H1 (cell line): Measurements from ENCODE around the gene C14orf119. TPM values are rescaled to one million over a fixed set of nuclear protein-coding genes. Genes with fewer than 3 reads are reported as not detected.

Experiments used
- ASH2L ChIP-seq: fragments of 200-600, 300-600 bp; sonication (generic); IDR thresholded peaks from one replicate; pipeline ENCODE4 v1.7.1; 2017; ENCODE audit warnings: low read length
- ATF2 ChIP-seq: IDR thresholded peaks from 2 replicates; pipeline ENCODE4 v1.6.1; 2012; ENCODE audit warnings: low read length, inconsistent platforms
- CBX5 ChIP-seq: fragments of 300-800, 300-1000 bp; sonication (generic); IDR thresholded peaks from 2 replicates; pipeline ENCODE4 v1.7.1; 2016; ENCODE audit warnings: antibody characterized with exemption, low read length, low read depth
- EP300 ChIP-seq, 2 experiments: IDR thresholded peaks; 1 replicate in 1 of 2; 2 replicates in 1 of 2; pipeline ENCODE4 v1.6.1; 2011 to 2012; ENCODE audit warnings: low read depth in 2 of 2, low read length in 2 of 2, mild to moderate bottlenecking in 2 of 2, borderline replicate concordance in 1 of 2, inconsistent platforms in 1 of 2, moderate library complexity in 1 of 2
- GTF2F1 ChIP-seq: IDR thresholded peaks from 2 replicates; pipeline ENCODE4 v1.6.1; 2012; ENCODE audit warnings: low read depth, low read length, improper control_type of control experiment, borderline replicate concordance
- HDAC2 ChIP-seq, 2 experiments: fragments of 300-600 bp in 1 of 2; sonication (generic) in 1 of 2; IDR thresholded peaks; 2 replicates each; pipeline ENCODE4 v1.6.1; 2011 to 2012; ENCODE audit warnings: low read depth in 2 of 2, low read length in 2 of 2, mild to moderate bottlenecking in 2 of 2, moderate library complexity in 2 of 2, borderline replicate concordance in 1 of 2, inconsistent platforms in 1 of 2
- HDAC6 ChIP-seq: IDR thresholded peaks from one replicate; pipeline ENCODE4 v1.7.1; 2012; ENCODE audit warnings: low read depth, mild to moderate bottlenecking, inconsistent platforms, low read length, moderate library complexity
- JUND ChIP-seq: IDR thresholded peaks from 2 replicates; pipeline ENCODE4 v1.6.1; 2011; ENCODE audit warnings: mild to moderate bottlenecking, improper control_type of control experiment, low read length
- KDM1A ChIP-seq: fragments of 200-600, 300-600 bp; sonication (generic); IDR thresholded peaks from 2 replicates; pipeline ENCODE4 v1.7.1; 2016; ENCODE audit warnings: mild to moderate bottlenecking, low read length, borderline replicate concordance
- KDM4A ChIP-seq: IDR thresholded peaks from one replicate; pipeline ENCODE4 v1.7.1; 2012; ENCODE audit warnings: low read depth, mild to moderate bottlenecking, moderate library complexity, low read length, inconsistent platforms; ENCODE audit not compliant: severe bottlenecking
- MAFK ChIP-seq: IDR thresholded peaks from 2 replicates; pipeline ENCODE4 v1.6.1; 2012; ENCODE audit warnings: low read depth, mild to moderate bottlenecking, improper control_type of control experiment, low read length
- RAD21 ChIP-seq, 2 experiments: IDR thresholded peaks in 1 of 2; conservative IDR thresholded peaks in 1 of 2; 2 replicates each; pipeline ENCODE4 v1.6.1; 2011; ENCODE audit warnings: low read depth in 2 of 2, low read length in 2 of 2, improper control_type of control experiment in 1 of 2, inconsistent platforms in 1 of 2, mild to moderate bottlenecking in 1 of 2, moderate library complexity in 1 of 2
- RBBP5 ChIP-seq: IDR thresholded peaks from 2 replicates; pipeline ENCODE4 v1.7.1; 2012; ENCODE audit warnings: low read depth, mild to moderate bottlenecking, inconsistent platforms, low read length, moderate library complexity, borderline replicate concordance
- RFX5 ChIP-seq: IDR thresholded peaks from 2 replicates; pipeline ENCODE4 v1.6.1; 2011; ENCODE audit warnings: low read depth, low read length, improper control_type of control experiment, borderline replicate concordance
- SIN3A ChIP-seq, 2 experiments: IDR thresholded peaks in 1 of 2; conservative IDR thresholded peaks in 1 of 2; 2 replicates each; pipeline ENCODE4 v1.6.1; 2011 to 2012; ENCODE audit warnings: low read length in 2 of 2, improper control_type of control experiment in 1 of 2, low read depth in 1 of 2, mild to moderate bottlenecking in 1 of 2
- SIX5 ChIP-seq: IDR thresholded peaks from 2 replicates; pipeline ENCODE4 v1.6.1; 2011; ENCODE audit warnings: mild to moderate bottlenecking, low read depth, low read length
- TAF1 ChIP-seq: IDR thresholded peaks from 2 replicates; pipeline ENCODE4 v1.6.1; 2011; ENCODE audit warnings: mild to moderate bottlenecking, low read depth, low read length
- USF2 ChIP-seq: IDR thresholded peaks from 2 replicates; pipeline ENCODE4 v1.6.1; 2011; ENCODE audit warnings: low read length, improper control_type of control experiment
- YY1 ChIP-seq: IDR thresholded peaks from 2 replicates; pipeline ENCODE4 v1.6.1; 2011; ENCODE audit warnings: low read depth, mild to moderate bottlenecking, low read length
- ZNF274 ChIP-seq: IDR thresholded peaks from 2 replicates; pipeline ENCODE4 v1.7.0; 2012; ENCODE audit warnings: low read length, borderline replicate concordance; ENCODE audit errors: extremely low read depth
- polyA plus RNA-seq, 7 experiments: library from polyadenylated mRNA; depleted of rRNA in 3 of 7; stranded (reverse) in 5 of 7; unstranded in 2 of 7; fragments of >200 nt in 5 of 7; fragments of 200-250 nt in 2 of 7; gene quantifications; 1 replicate in 5 of 7; 2 replicates in 1 of 7; 4 replicates in 1 of 7; pipeline versions ENCODE4 v1.2.1 to v1.2.3, GENCODE V29; 2011 to 2013; ENCODE audit warnings: missing spikeins in 2 of 7, mixed read lengths in 2 of 7
- total RNA-seq: library from RNA; stranded (reverse); fragmentation: NEBNext Ultra II Directional; extraction: Animal tissue kit (Norgen Biotek cat#: 25700); gene quantifications from 2 replicates; pipeline ENCODE4 v1.2.1, GENCODE V29; 2021

C14orf119 gene
- total and polyA plus RNA-seq, 2 of the 8 experiments (the other 6 are each of a cell fraction or from before 2014, with no cell fraction given) = 78.1 to 94.0 TPM

- peak in 1 of 2 experiments; percentile 57; a peak in 1 of 3 replicates for TF ChIP-seq EP300 (IDR thresholded peaks at IDR 0.05; ENCODE audit: borderline replicate concordance in 1 of 2, low read depth in 2 of 2, low read length in 2 of 2)
- peak; percentile 94 for TF ChIP-seq TAF1
- no peak for TF ChIP-seq RFX5
- no peak for TF ChIP-seq MAFK
- no peak for TF ChIP-seq ZNF274
- TF ChIP-seq RBBP5 = peak; percentile 83; the same call in 1 of the 2 replicates
- TF ChIP-seq SIX5 = no peak
- TF ChIP-seq KDM1A = peak; percentile 68
- no peak for TF ChIP-seq GTF2F1
- TF ChIP-seq SIN3A (conservative IDR thresholded peaks at IDR 0.05 in 1 of 2, IDR thresholded peaks at IDR 0.05 in 1 of 2; ENCODE audit: low read depth in 1 of 2, low read length in 2 of 2) = peak; percentile 62 to 88; a peak in 3 of 4 replicates
- TF ChIP-seq KDM4A = no peak
- TF ChIP-seq USF2 = 0 out of 2 replicates have a peak, but pooled peaks have one; percentile 0
- no peak for TF ChIP-seq HDAC6
- no peak for TF ChIP-seq CBX5
- TF ChIP-seq JUND = 0 out of 2 replicates have a peak, but pooled peaks have one; percentile 46
- TF ChIP-seq YY1 = peak; percentile 96
- TF ChIP-seq HDAC2 (IDR thresholded peaks at IDR 0.05; ENCODE audit: borderline replicate concordance in 1 of 2, low read depth in 2 of 2, low read length in 2 of 2) = peak; percentile 28 to 84; a peak in 1 of 4 replicates
- peak; percentile 87 for TF ChIP-seq ASH2L
- TF ChIP-seq RAD21 (IDR thresholded peaks at IDR 0.05 in 1 of 2, conservative IDR thresholded peaks at IDR 0.05 in 1 of 2; ENCODE audit: low read depth in 2 of 2, low read length in 2 of 2) = no peak
- peak; percentile 72; the same call in 1 of the 2 replicates for TF ChIP-seq ATF2
These were observed 23.9 kb upstream of the C14orf119 start (continued) for GRCh38 chr14:23071244-23071920.
